Forelimb muscle (tissue), 1 donor: Measurements from ENCODE around the gene GATA6. TPM values are rescaled to one million over a fixed set of nuclear protein-coding genes. Genes with fewer than 3 reads are reported as not detected.
"Not testable (repeated sequence)": the region's sequence is repeated elsewhere in the genome, so short reads cannot be mapped to it uniquely, and the experiment has no call there.

ENCODE experiments used
- DNase-seq: peaks from one replicate; pipeline ENCODE4 v3.0.0-alpha.2; 2013; ENCODE audit warnings: low read depth
- polyA plus RNA-seq: library from polyadenylated mRNA; unstranded; fragments of 120-200 nt; gene quantifications from one replicate; pipeline ENCODE4 v1.2.1, GENCODE V29; 2013; ENCODE audit not compliant: insufficient read length

Gene GATA6
- polyA plus RNA-seq, 1 donor = 0.91 TPM

DNA sequence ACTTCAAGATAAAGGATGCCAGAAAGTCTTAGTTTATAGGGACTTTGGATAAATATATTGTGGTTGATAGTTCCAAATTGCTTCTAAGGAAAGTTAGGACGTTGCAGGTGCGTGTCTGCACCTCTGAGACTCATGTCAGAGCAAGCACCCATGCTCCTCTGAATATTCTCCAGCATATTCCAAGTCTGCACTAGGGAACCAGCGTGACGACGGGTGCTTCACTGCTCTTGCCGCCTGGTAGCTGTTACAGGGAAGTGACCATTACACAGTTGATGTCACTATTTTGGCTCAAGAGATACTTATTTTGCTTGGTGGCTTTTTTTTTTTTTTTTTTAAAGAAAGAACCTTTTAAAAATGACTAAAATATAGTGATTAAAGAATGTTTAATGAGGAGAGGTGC is 35.6 kb downstream of the GATA6 start:
- DNase-seq = no peak

DNA sequence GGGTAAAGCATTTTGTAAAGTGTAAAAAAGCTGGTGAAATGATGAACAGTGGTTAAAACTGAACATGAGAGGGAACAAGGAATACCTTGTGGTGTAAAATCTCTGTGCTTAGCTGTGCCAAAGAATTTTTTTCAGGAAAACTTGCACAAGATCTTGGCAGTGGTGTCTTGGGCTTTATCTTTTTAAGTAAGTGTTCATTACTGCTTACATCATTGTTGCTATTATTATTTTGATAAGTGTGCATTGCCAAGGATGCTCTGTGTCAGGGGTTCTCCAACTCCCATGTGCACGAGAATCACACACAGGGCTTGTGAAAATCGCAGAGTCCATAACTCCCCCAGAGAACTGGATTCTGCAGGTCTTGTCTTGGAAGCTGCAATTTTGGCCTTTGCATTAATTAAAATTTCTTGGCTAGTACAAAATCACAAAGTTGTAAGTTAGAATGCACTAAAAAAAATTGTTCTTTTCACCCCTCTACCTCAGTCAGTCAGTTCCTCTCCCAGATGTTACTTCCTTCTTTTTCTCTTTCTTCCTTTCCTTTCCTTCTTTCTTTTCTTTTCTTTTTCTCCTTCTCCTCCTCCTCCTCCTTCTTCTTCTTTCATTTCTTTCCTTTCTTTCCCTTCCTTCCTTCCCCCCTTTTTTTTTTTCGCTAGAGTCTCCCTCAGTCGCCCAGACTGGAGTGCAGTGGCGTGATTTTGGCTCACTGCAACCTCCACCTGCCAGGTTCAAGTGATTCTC is 37.8 kb downstream of the GATA6 start:
- no peak for DNase-seq

- DNase-seq = no peak
These were observed 40.9 kb downstream of the GATA6 start for GRCh38 chr18:22210311-22210754.

DNA sequence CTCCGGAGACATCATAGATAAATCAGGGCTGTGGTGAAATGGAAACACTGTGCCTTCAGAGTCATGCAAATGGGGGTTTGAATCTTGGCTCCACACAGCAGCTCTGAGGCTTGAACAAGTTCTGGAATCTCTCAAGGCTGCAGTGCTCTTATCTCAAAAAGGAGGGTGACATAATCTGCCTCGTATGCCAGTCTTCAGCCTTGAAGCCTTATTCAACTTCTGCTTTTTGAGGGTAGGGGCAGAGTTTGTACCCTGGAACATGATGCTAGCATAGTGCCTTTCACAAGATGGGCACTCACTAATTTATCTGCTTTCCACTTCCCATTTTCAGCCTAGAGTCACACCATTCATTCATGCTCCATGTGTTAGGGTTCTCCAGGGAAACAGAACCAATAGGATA is 42.3 kb downstream of the GATA6 start:
- no peak for DNase-seq

DNA sequence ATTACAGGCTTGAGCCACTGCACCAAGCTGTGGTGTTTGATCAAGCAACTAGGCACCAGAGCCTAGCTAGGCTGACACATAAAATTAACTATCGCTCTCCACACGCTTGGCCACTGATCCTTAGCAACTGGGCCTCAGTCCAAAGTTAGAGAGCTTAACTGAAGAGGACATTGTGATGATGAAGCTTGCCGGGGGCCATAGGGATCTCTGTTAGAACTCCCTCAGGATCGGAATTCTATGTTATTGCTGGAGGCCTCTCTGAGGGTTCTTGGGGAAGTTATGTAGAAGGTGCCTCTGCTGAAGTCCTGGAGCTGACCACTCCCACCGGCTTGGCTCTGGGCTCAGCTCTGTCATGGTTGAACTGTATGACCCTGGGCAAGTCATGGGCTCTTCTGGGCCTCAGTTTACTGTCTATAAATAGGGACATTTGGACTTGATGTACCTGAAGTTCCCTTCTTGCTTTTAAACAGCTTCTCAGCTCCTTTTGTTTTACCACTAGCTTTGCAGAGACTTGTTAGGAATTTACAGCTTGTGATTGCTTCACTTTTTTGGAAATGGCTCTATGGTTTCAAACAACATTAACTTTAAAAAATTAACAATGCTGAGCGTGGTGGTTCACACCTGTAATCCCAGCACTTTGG is 44.1 kb downstream of the GATA6 start:
- no peak for DNase-seq

- DNase-seq = no peak
These were observed 45.5 kb downstream of the GATA6 start for GRCh38 chr18:22214731-22215528.

GRCh38 chr18:22218835-22219234 is 49.4 kb downstream of the GATA6 start:
- no peak for DNase-seq

DNA sequence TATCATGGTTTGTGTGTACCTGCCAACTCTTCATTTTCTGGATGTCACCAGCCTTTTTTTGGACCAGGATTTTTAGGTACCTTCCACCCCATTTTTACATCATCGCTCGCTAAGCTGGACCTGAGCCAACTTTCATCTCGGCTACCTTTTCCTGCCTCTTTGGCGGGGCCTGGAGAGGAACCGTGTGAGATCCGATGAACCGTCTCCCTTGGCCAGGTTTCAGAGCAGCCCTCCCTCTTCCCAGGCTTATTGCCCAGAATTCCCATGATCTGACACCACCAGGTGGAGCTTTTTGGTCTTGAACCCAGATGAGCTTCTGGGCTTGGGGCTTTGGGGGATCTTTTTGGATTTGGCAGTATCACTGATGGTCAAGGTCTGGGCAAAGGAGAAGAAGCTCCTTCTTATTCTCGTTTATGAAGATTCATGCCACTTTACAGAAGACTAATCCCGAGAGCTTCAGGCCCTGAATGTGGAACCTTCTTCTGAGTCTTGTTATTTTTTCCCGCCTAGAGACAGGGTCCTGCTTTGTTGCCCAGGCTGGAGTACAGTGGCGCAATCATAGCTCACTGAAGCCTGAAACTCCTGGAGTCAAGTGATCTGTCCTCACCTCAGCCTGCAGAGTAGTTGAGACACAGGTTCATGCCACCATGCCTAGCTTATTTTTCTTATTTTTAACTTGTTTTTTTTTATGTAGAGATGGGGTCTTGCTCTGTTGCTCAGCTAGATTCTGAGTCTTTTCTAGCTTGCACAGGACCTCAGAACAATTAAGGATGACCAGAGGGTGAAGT is 50.4 kb downstream of the GATA6 start:
- no peak for DNase-seq

- DNase-seq = not testable (repeated sequence)
These were observed 51.2 kb downstream of the GATA6 start for GRCh38 chr18:22220585-22220984.

GRCh38 chr18:22221350-22221749 is 52.0 kb downstream of the GATA6 start:
- no peak for DNase-seq

DNA sequence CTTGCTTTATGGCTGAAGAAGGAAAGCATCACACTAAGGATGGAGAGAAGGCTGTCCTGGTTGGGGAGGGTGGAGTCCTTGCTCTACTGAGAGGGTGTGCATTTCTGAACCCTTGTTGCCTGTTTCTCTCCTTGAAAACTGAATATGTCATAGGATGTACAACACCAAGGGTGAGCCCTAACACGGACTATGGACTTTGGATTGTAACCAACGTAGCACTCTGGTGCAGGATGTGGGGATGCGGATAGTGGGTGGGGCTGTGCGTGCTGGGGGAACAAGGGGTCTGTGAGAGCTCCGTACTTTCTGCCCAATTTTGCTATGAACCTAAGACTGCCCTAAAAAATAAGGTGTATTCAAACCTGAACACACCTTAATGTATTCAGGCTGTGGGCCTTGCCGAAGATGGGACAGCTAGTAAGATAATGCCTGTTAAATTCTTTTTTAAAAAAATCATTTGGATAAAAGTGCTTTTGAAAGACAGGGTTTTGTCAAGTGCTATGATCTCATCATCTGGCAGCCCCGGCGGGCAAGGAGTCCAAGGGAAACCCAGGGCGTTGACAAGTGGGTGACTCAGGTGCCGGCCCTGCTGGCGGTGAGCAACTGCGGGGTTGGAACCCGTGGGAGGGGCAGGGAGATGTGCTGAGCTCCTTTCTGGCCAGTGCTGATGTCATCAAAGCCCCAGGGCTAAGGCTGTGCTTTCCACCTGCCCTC is 54.0 kb downstream of the GATA6 start:
- no peak for DNase-seq

- DNase-seq = no peak
These were observed 54.6 kb downstream of the GATA6 start for GRCh38 chr18:22223965-22224322.

GRCh38 chr18:22224339-22224738 is 55.0 kb downstream of the GATA6 start:
- DNase-seq = no peak

DNA sequence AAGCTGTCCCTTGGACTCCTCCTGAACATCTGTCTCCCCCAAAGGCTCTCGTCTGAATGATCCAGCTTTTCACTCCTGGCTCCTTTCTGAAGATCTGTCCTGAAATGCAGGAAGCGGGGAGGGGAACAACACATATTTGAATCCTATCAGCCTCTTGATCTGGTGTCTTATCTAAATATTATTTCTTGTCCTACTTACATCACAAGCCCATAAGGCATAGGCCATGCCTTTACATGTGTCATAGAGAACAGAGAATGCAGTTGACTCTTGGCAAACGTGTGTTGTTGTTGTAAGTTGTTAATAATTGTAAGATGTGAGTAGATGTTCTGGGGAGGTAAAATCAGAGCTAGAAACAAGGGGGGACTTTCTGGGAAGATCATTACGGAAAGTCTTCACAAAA is 57.4 kb downstream of the GATA6 start:
- DNase-seq = no peak

DNA sequence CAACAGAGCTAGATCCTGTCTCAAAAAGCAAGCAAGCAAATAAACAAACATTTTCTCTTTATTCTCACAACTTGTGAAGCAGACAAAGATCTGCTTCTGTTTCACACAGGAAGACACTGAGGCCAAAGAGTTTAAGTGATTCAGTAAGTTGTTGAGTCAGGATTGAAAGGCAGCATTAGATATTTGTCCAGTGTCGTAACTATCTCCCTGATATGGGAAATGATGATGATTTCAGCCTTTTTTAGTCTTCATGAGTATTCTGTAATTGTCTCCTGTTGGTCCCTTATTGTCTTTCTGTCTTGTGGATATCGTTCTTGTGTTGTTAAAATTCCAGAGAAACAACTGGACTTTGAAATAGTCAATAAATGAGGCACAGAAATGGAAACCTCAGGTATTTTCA is 59.6 kb downstream of the GATA6 start:
- no peak for DNase-seq

- DNase-seq = no peak
These were observed 60.2 kb downstream of the GATA6 start for GRCh38 chr18:22229456-22230124.

DNA sequence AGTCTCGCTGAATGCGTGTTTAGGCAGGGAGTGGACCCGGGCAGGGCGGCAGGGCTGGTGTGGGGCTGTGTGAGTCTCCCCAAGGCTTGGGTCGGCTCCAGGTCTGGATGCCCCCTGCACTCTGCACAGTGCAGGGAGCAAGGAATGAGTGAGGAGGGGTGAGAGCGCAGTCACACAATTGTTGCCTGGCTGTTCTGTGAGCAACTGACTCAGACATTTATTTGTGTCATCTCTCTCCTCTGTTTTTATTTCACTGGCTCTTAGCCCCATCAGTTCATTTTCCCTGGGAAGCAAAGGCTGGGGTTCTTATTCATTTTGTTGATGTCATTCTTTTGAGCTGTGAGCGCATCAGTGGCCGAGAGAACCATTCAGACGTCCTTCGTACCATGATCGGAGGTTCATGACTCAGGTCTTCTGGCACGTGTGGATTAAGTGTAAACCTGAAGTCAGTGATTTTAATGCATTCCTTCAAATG is 61.1 kb downstream of the GATA6 start:
- DNase-seq = no peak

DNA sequence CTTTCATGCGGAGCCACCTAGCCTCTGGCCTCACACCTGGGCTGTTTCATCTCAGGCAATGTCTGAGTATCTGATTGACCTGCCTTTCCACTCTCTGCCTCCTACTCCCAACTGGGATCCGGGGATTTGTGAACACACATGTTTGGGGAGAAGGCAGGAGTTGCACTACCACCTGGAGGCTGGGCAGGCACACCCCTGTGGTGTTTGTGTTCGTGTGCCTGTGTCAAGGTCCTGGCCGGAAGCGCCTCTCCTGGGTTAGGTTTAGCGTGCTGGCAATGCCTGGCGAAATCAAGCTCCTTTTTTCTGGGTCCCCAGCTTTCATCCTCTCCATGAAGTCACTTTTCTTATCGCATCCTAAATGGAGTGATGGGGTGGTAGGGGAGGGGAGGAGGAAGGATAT is 63.9 kb downstream of the GATA6 start:
- DNase-seq = no peak

DNA sequence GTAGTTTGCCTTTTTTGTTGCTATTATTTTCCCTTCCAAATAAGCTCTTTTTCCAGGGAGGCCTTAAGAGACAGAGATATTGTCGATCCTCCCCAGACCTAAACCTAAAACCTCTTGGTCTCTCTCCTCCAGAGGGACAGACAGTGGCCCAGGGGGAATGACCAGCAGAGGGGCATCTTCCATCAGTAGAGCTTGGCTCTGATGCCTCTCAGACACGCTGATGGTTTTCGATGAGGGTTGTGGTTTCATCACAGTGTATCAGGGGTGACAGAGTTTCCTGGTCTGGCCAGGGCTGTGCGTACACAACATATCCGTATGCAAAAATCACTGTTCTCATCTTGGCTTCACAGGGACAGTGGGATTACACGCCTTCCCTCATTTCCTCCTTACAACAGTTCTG is 68.6 kb downstream of the GATA6 start:
- DNase-seq = no peak

DNA sequence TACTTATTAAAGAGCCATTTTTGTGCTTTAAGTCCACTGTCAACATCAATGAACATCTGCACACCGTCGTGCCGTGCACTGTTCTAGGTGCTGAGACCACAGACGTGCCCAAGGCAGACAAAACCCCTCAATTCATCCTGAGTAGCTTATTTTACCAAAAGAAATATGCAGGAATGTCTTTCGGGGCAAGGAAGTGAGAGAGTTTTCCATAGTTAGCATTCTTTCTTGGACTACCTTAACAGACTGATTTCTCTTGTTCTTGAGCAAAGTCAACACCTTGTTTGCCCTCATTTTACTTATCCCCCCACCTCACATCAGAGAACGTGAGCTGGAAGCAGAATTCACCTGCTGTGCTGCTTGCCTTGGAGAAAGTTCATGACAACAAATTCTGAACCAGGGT is 69.3 kb downstream of the GATA6 start:
- no peak for DNase-seq

DNA sequence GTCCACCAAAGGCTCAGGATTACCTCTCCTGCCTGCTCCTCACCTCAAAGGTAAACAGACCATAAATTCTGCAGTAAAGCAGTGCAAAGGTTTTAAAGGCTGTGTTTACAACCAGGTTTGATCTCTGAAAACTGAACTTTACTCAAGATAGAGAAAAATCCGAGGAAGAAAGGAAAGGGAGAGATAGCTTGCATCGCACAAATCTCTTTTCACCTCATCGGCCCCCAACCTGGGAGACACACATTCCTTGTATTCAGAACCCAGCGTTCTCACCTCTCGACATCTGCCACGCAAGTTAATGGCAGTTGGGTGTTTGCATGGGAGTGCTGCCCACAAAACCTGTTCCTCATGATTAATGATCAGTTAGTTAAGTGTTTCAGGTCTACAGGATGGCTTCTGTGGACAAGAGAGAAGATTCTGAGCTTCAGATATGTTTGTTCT is 72.6 kb downstream of the GATA6 start:
- DNase-seq = no peak
